Smooth muscle cell of bladder (primary cell): ENCODE measurements around the gene ZNF70. TPM values are rescaled to one million over a fixed set of nuclear protein-coding genes. Genes with fewer than 3 reads are reported as not detected.

Experiments
- total RNA-seq: library from RNA; depleted of rRNA; stranded (reverse); fragments of >200 nt; gene quantifications from 2 replicates; pipeline ENCODE4 v1.2.3, GENCODE V29; 2014

ZNF70 gene
- 2.6 and 3.4 TPM in 2 replicates for total RNA-seq

DNA sequence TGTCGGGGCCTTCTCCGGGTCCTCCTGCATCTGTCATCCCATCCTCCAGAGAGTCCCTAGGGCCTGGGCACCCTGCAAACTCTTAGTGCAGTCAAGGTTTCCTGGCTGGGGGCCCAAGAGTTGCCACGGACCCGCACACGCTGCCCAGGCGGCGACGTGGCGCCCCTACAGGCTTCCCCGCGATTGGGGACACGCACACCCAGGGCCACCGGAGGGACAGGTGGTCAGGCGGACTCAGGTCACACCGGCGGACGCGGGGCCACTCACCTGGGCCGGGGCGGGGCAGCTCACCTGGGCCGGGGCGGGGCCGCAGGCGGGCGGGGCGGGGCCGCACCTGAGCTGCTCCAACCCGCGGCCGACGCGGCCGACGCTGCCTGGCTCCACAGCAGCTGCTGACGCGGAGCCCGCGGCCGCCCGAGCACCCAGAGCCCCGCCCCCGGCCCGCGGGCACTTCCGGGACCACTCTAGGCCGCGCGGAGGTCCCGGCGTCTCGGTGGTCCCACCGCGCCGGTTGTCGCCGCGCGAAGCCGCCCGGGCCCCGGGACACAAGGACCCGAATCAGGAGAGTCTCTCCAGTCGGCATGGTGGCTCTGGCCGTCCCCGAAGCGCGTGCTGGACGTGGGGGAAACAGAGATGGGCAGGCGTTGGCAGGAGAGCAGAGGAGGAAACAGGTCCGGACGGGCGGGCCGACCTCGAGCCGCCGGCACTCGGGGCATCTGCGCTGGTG is at the start of gene ZNF70:
Gene ZNF70, minus strand, starts transcription at position 399 of the 727 bp plus-strand sequence. CDS start 5,972 bp downstream, outside the sequence.

DNA sequence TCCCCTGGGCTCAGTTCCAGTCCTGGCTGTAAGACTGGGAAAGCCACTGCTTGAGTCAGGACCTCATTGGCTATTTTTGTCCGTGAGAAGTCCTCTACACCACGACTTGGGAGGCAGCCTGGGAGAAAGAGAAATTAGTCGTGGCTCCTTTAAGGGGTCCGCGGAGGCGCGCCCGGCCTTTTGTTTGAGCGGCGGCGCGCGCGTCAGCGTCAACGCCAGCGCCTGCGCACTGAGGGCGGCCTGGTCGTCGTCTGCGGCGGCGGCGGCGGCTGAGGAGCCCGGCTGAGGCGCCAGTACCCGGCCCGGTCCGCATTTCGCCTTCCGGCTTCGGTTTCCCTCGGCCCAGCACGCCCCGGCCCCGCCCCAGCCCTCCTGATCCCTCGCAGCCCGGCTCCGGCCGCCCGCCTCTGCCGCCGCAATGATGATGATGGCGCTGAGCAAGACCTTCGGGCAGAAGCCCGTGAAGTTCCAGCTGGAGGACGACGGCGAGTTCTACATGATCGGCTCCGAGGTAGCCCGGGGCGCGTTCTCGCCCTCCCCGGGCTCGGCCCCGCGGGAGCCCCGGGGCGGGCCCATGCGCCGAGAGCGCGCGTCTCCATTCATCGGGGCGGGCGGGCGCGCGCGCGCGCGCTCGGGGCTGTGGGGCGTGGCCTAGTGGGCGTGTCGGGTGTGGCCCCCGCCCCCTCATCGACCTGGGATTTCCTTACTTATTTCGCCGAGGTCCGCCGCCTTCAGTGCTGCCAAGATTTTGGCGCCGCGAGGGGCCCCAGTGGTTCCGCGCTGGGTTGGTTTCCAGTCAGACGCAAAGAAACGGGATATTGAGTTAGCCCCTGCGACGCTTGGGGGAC is 36.1 kb upstream of the ZNF70 start, which contains the start of gene SMARCB1:
Gene SMARCB1, plus strand, starts transcription at position 215 of the 848 bp plus-strand sequence. Its CDS starts 204 bp downstream, at position 419.

DNA sequence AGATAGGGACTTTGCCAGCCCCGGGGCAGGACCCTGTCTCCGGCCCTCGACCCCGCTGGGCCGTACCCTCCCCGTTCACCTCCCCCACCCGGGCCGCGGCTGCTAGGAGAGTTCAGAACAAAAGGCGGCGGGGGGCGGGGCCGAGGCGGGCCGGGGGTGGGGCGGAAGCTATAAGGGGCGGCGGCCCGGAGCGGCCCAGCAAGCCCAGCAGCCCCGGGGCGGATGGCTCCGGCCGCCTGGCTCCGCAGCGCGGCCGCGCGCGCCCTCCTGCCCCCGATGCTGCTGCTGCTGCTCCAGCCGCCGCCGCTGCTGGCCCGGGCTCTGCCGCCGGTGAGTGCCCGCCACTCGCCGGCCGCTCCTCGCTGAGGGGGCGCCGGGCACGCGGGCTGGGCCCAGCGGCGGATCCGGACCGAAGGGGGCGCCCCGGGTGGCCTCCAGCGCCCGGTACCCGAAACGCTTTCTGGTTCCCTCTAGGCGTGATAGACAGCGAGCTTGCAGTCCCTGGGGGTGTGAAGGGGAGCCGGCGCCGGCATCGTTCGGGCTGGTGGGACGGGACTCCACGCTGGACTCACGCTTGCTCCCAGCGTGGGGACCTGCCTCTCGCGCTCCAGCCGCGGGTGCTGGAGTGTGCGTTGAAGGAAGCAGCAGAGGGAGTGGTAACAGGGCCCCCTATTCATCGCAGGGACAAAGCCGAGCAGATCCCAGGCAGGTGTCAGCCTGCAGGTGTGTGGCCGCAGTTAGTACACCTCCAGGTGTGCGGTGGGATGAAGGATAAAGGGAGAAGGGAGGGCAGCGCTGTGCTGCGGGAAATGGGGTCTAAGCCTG is 21.9 kb upstream of the ZNF70 start, which contains the start of gene MMP11:
Gene MMP11, plus strand, starts transcription at position 201 of the 825 bp plus-strand sequence. Its CDS starts 22 bp downstream, at position 223.

DNA sequence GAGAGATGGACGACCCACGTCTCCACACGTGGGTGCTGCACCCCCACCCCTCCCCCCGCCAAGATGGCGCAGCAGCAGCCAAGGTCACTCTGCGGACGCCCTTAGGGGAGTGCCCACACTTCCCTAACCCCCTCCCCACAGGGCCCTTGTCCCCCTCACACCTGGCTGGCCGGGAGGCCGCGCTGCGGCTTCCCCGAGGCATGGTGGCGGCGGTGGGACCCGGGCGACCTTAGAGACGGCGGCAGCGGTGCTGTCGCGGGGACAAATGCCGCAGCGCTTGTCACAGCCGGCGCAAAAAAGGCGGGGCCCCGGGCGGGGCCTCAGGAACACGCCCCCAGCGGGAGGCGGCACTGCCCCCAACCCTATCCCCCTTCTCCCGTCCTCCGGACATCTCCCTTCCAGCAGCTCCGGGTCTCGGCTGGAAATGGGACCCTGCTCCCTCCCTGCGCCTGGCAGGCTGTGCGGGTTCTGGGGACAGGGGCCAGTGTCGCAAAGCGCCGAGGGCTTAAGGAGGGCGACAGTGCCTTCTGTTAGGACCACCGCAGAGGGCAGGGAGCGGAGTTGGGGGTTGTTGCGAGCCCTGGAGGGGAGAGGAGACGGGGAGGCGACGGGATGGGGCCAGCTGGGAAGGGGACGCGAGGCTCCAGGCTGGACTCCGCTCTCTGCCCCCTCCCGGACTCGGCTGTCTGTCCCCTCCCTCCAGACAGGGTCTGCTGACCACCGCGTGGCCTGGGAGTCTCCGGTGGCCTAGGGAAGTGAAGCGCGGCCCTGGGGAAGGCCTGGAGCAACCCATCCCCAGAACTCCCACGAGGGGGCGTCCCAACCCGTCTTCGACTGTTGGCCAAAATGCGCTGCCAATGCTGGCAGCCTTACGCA is 17.0 kb upstream of the ZNF70 start, which contains the start of gene CHCHD10:
Gene CHCHD10, minus strand, starts transcription at position 300 of the 876 bp plus-strand sequence. Its CDS starts 98 bp downstream, at position 202.

DNA sequence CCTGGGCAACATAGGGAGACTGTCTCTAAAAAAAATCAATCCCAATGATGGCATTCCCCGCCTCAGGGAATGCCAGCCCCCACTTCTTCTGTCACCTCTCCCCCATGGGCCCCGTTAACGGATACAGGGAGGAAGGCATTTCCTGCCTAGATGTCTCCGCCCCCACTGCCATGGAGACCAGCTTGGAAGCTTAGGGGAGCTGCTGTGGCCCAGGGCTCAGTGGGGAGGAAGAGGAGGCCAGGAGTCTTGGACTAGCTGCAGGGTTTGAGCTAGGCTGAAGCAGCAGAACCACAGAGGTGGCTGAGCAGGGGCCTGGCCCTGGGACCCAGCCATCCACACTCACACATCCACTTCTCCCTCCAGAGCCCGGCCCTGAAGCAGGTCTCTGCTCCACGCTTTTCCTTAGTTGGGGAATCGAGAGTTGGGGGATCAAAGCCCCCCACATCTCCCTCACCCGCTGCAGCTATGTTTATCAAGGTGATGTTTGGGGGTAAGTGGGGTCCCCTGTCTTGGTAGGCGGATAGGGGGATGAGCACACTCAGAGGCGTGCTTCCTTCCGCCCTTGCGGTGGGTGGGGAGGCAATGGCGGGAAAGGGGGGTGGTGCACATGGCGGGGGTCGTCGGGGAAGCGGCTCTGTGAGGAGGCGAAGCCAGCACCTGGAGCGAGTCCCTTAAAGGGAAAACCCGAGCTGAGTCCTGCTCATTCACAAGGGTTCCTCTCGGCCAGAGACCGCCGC is 12.1 kb upstream of the ZNF70 start, which contains the start of gene C22orf15:
Gene C22orf15, plus strand, starts transcription at position 149 of the 737 bp plus-strand sequence. Its CDS starts 317 bp downstream, at position 466.

DNA sequence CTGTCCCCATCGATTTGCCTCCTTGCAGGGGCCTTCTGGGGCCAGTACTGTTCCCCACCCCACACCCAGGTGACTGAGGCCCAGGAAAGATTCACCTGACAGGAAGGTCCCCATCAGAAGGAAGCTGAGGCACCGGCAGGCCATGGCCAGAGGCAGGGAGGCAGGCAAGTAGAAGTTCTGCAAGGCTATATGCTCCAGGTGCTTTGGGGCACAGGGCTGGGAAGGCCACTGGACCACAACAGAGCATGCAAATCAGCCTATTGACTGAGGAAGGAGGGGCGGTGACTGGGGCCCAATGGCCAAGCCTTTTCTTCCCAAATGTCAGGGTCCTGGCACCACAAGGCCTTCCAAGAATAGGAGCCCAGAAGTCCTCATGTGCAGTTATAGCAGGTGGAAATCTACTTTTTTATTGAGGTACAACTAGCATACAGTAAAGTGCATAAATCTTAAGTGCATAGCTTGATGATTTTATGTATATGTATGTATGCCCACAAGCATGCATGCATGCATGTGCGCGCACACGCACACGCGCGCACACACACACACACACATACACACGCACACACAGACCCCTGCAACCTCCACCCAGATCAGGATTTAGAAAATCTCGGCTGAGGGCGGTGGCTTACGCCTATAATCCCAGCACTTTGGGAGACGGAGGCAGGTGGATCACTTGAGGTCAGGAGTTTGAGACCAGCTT is 3.5 kb upstream of the ZNF70 start, which contains the start of gene VPREB3:
Gene VPREB3, minus strand, starts transcription at position 206 of the 700 bp plus-strand sequence. Its CDS starts 62 bp downstream, at position 144.

DNA sequence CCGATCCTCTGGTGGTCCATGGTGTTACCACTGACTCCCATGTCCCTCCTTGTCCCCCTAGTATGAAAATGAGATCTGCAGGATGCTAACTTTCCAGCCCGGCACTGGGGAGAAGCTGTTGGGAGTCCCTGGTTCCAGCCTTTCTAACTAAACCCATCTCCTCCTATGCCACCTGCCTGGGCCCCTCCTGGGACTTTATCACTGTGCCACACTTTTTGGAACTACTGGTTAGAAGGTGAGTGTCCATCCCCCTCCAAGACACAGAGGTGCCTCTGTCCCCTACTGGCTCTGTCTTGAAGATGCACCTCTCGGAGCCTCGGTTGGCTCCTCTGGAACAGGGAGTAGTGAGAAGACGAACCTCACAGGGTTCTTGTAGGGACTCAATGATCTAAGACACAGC is 60.2 kb downstream of the ZNF70 start, which contains the start of gene RGL4:
Gene RGL4, plus strand, starts transcription at position 301 of the 400 bp plus-strand sequence. CDS start 1,018 bp downstream, outside the sequence.

Other genes starting within 250 kb of the ZNF70 start
- gene IGLL1, start 170.8 kb downstream of the ZNF70 start, total RNA-seq, result not detected in 2 replicates
- 0.37 TPM in 1 of 2 replicates, not detected in the other for gene DRICH1, start 118.8 kb downstream of the ZNF70 start, total RNA-seq
- gene RGL4, start 60.1 kb downstream of the ZNF70 start, total RNA-seq, result not detected in 2 replicates
- gene VPREB3, start 3.3 kb upstream of the ZNF70 start, total RNA-seq, result not detected in 2 replicates
- 3.0 and 4.3 TPM in 2 replicates for gene C22orf15, start 11.9 kb upstream of the ZNF70 start, total RNA-seq
- gene CHCHD10, start 16.9 kb upstream of the ZNF70 start, total RNA-seq, result 2.8 and 6.0 TPM in 2 replicates
- gene MMP11, start 21.7 kb upstream of the ZNF70 start, total RNA-seq, result 9.2 and 19.8 TPM in 2 replicates
- gene SMARCB1, start 35.9 kb upstream of the ZNF70 start, total RNA-seq, result 17.4 and 23.4 TPM in 2 replicates
- gene DERL3, start 87.9 kb upstream of the ZNF70 start, total RNA-seq, result 0.14 and 0.37 TPM in 2 replicates
- 11.9 and 13.1 TPM in 2 replicates for gene SLC2A11, start 106.8 kb upstream of the ZNF70 start, total RNA-seq
- 460 and 480 TPM in 2 replicates for gene MIF, start 143.3 kb upstream of the ZNF70 start, total RNA-seq
- 7.0 and 7.2 TPM in 2 replicates for gene GSTT2B, start 210.1 kb upstream of the ZNF70 start, total RNA-seq
- gene DDTL, start 215.8 kb upstream of the ZNF70 start, total RNA-seq, result 0.85 and 0.92 TPM in 2 replicates
- gene DDT, start 223.3 kb upstream of the ZNF70 start, total RNA-seq, result 88.7 and 111 TPM in 2 replicates
- gene GSTT2, start 229.0 kb upstream of the ZNF70 start, total RNA-seq, result 0.09 and 0.14 TPM in 2 replicates